Adrenal gland (tissue), 12 donors: ENCODE data around the gene HSDL2. TPM values are rescaled to one million over a fixed set of nuclear protein-coding genes. Genes with fewer than 3 reads are reported as not detected.

Experiments used
- DNase-seq, 7 donors: peaks; one replicate each; pipeline ENCODE4 v3.0.0-alpha.2; 2019 to 2020
- H3K27ac ChIP-seq, 5 donors: fragments of 200-600 bp; sonication (generic) in 4 of 5; 1 replicate in 3 of 5; 2 replicates in 2 of 5; pipeline versions ENCODE4 v1.5.1 to v1.8.0; 2016 to 2020; ENCODE audit warnings: mild to moderate bottlenecking in 1 of 5
- H3K27me3 ChIP-seq: fragments of 200-600 bp; 2 replicates; pipeline ENCODE4 v1.8.0; 2021
- H3K36me3 ChIP-seq, 2 donors: fragments of 200-600 bp; replicated peaks in 1 of 2; 1 replicate in 1 of 2; 2 replicates in 1 of 2; pipeline versions ENCODE4 v1.5.1 to v1.8.0; 2018 to 2022
- H3K4me1 ChIP-seq, 2 donors: fragments of 200-600 bp; replicated peaks in 1 of 2; 1 replicate in 1 of 2; 2 replicates in 1 of 2; pipeline versions ENCODE4 v1.5.1 to v1.8.0; 2018 to 2021
- H3K4me3 ChIP-seq, 4 donors: fragments of 200-600 bp; sonication (generic) in 3 of 4; one replicate each; pipeline ENCODE4 v1.5.1; 2016 to 2018
- H3K9me3 ChIP-seq, 3 donors: fragments of 200-600 bp; sonication (generic) in 1 of 3; replicated peaks in 1 of 3; 1 replicate in 2 of 3; 2 replicates in 1 of 3; pipeline versions ENCODE4 v1.5.1 to v1.8.0; 2016 to 2021
- CTCF ChIP-seq, 6 experiments: fragments of 450-650 bp in 4 of 6; fragments of 200-600 bp in 2 of 6; sonication (generic) in 1 of 6; IDR thresholded peaks; 1 replicate in 5 of 6; 2 replicates in 1 of 6; pipeline versions ENCODE4 v1.5.1 to v1.8.0; 2016 to 2021; ENCODE audit warnings: antibody characterized with exemption in 6 of 6, mild to moderate bottlenecking in 2 of 6, moderate library complexity in 1 of 6
- POLR2A ChIP-seq, 2 donors: fragments of 450-650 bp; IDR thresholded peaks; one replicate each; pipeline ENCODE4 v1.6.1; 2017; ENCODE audit warnings: antibody characterized with exemption in 2 of 2, mild to moderate bottlenecking in 2 of 2, moderate library complexity in 1 of 2
- WGBS, 4 donors: extraction: QIAGEN DNeasy Blood & Tissue Kit in 2 of 4; methylation state at CpG; one replicate each; pipeline versions ENCODE4 v1.1.5 to v1.1.7; 2013 to 2017; 5-methylcytosine and 5-hydroxymethylcytosine counted together
- intact Hi-C, 2 donors: fragments of 100-400 bp; cut with DNase I; formaldehyde crosslinking; loops; one replicate each; pipeline versions ENCODE4 v1.14.1 to v1.15.0; 2022 to 2023
- polyA plus RNA-seq, 3 donors: library from polyadenylated mRNA; stranded (reverse); fragments of 200-250 nt in 2 of 3; fragments of 350-450 nt in 1 of 3; fragmentation: Illumina TruSeq in 1 of 3; extraction: RNeasy Lipid Tissue Mini Kit (QIAGEN cat#74804) in 1 of 3; gene quantifications; one replicate each; pipeline ENCODE4 v1.2.3, GENCODE V29; 2013 to 2014
- total RNA-seq, 9 donors: library from RNA; depleted of rRNA in 4 of 9; stranded (reverse); fragments of >200 nt in 4 of 9; fragments of 120-200 nt in 1 of 9; fragmentation: NEBNext Ultra II Directional in 1 of 9; extraction: Animal tissue kit (Norgen Biotek cat#: 25700) in 1 of 9; gene quantifications; one replicate each; pipeline versions ENCODE4 v1.1.0 to v1.2.4, GENCODE V29; 2013 to 2023
- donor health status: healthy with polysubstance abuse.
- donor health status: Bipolar disorder and iron deficiency.
- donor health status: DM: yes; HTN: yes; CAD: no.
- donor health status: DM: no; HTN: no; CAD: no.
- donor health status: DM: no; HTN: no; CAD: no.
- donor health status: DM: yes; HTN: yes; CAD: no.

The HSDL2 gene
- total and polyA plus RNA-seq, 12 donors: 43.8 to 127 (median 85.2) TPM

GRCh38 chr9:112404508-112404932 lies 24.6 kb downstream of the HSDL2 start:
- H3K27me3 ChIP-seq: no peaks in the 10 kb centered on the region
- H3K4me1 ChIP-seq: peaks cover 0 to 13% of the 10 kb centered on the region in 2 donors
- H3K4me3 ChIP-seq: no peak overlapping the region
- no peaks in the 10 kb centered on the region for H3K9me3 ChIP-seq
- H3K27ac ChIP-seq: no peak overlapping the region
- TF ChIP-seq POLR2A (IDR thresholded peaks at IDR 0.05) (no peak), CTCF (IDR thresholded peaks at IDR 0.05) (no peak)
- 71 to 85% (median 82%) methylated on average over 3 of the region's 3 CpGs for WGBS, 4 donors
- no peak for DNase-seq
- intact Hi-C loops: no loop called here
- peaks cover 0 to 23% of the 10 kb centered on the region in 2 donors for H3K36me3 ChIP-seq

GRCh38 chr9:112408275-112408674 lies 28.4 kb downstream of the HSDL2 start:
- peaks cover 0 to 10% of the 10 kb centered on the region in 2 donors for H3K4me1 ChIP-seq
- H3K27me3 ChIP-seq: no peaks in the 10 kb centered on the region
- H3K36me3 ChIP-seq: peaks cover 0 to 35% of the 10 kb centered on the region in 2 donors
- no peak overlapping the region for H3K27ac ChIP-seq
- no peak for TF ChIP-seq POLR2A (IDR thresholded peaks at IDR 0.05)
- TF ChIP-seq CTCF (IDR thresholded peaks at IDR 0.05): no peak
- H3K9me3 ChIP-seq: no peaks in the 10 kb centered on the region
- intact Hi-C loops: no loop called here
- H3K4me3 ChIP-seq: no peak overlapping the region
- no peak for DNase-seq
- 85 to 96% (median 90%) methylated on average over 3 of the region's 3 CpGs for WGBS, 4 donors

DNA sequence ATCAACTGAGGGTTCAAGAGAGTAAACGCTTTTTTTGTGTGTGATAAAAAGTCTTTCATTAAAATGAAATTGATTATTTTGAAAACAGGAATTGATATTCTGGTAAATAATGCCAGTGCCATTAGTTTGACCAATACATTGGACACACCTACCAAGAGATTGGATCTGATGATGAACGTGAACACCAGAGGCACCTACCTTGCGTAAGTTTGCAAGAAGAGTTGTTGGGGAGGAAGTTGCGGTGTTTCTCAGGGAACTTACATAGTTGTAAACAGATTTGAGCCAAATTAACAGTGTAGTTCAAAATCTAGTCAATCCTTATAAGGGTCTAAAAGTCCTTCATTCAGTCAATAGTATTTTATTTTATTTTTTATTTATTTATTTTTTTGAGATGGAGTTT lies 28.9 kb downstream of the HSDL2 start:
- DNase-seq: no peak
- Histone ChIP-seq H3K36me3 (peaks cover 0 to 35% of the 10 kb centered on the region in 2 donors), H3K27me3 (no peaks in the 10 kb centered on the region), H3K4me1 (peaks cover 0 to 7% of the 10 kb centered on the region in 2 donors), H3K27ac (no peak overlapping the region), H3K9me3 (no peaks in the 10 kb centered on the region), H3K4me3 (no peak overlapping the region)
- WGBS, 4 donors: 86 to 96% (median 93%) methylated on average over 4 of the region's 4 CpGs
- intact Hi-C loops: no loop called here
- TF ChIP-seq POLR2A (IDR thresholded peaks at IDR 0.05): no peak
- TF ChIP-seq CTCF (IDR thresholded peaks at IDR 0.05): no peak

DNA sequence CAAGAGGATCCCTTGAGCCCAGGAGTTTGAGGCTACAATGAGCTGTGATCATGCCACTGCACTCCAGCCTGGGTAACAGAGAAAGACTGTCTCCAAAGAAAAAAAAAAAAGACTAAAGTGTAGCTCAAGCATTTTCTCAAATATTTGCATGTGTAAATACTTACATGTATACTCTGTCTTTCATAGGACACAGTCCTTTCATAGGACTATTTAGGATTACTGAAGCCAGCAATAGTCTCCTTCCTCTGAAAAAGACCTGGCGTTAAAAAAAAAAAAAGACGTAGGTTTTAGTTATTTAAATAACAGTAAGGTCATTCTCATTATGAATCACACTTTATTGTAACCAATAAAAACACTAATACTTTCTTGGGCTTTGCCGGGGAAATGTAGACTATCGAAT lies 29.9 kb downstream of the HSDL2 start:
- intact Hi-C loops: no loop called here
- H3K27ac ChIP-seq: no peak overlapping the region
- no peak for TF ChIP-seq POLR2A (IDR thresholded peaks at IDR 0.05)
- no peak for TF ChIP-seq CTCF (IDR thresholded peaks at IDR 0.05)
- peaks cover 0 to 35% of the 10 kb centered on the region in 2 donors for H3K36me3 ChIP-seq
- no peak overlapping the region for H3K4me3 ChIP-seq
- H3K4me1 ChIP-seq: no peaks in the 10 kb centered on the region
- H3K9me3 ChIP-seq: no peaks in the 10 kb centered on the region
- WGBS, 4 donors: 71 to 89% (median 88%) methylated on average over 4 of the region's 4 CpGs
- no peak for DNase-seq
- no peaks in the 10 kb centered on the region for H3K27me3 ChIP-seq
